Activated CD4-positive, alpha-beta memory T cell treated with anti-CD3 and anti-CD28 coated beads, Interleukin-2, amount 10 ng/mL, durations not matched to agents 7 days and 5 days (primary cell): ENCODE measurements around the gene C1orf216. TPM values are rescaled to one million over a fixed set of nuclear protein-coding genes. Genes with fewer than 3 reads are reported as not detected.

Experiments used
- CTCF ChIA-PET: fragments of 350-600 bp; sonication (Branson Sonifier 250); formaldehyde crosslinking; loops from one replicate; lab custom pipeline; 2021; ENCODE audit warnings: antibody characterized with exemption, inconsistent platforms; lab: Charles Lee
- POLR2A ChIA-PET: fragments of 350-600 bp; sonication (Branson Sonifier 250); formaldehyde crosslinking; loops from one replicate; lab custom pipeline; 2021; ENCODE audit warnings: antibody characterized with exemption; lab: Charles Lee
- DNase-seq: peaks from one replicate; pipeline ENCODE4 v3.0.0-alpha.2; 2020
- H3K27ac Mint-ChIP-seq: one replicate; pipeline ENCODE4 v1.8.0; 2021; ENCODE audit warnings: mild to moderate bottlenecking, mixed read lengths
- H3K27me3 Mint-ChIP-seq: one replicate; pipeline ENCODE4 v1.8.0; 2021; ENCODE audit warnings: mixed read lengths
- H3K36me3 Mint-ChIP-seq: one replicate; pipeline ENCODE4 v1.8.0; 2021; ENCODE audit warnings: low read depth, mixed read lengths
- H3K4me1 Mint-ChIP-seq: one replicate; pipeline ENCODE4 v1.8.0; 2021; ENCODE audit warnings: mixed read lengths
- H3K4me3 Mint-ChIP-seq: one replicate; pipeline ENCODE4 v1.8.0; 2021; ENCODE audit warnings: mild to moderate bottlenecking, mixed read lengths
- H3K9me3 Mint-ChIP-seq: one replicate; pipeline ENCODE4 v1.8.0; 2021; ENCODE audit warnings: mixed read lengths
- total RNA-seq, 2 experiments: library from RNA; stranded (reverse); gene quantifications; one replicate each; pipeline ENCODE4 v1.2.3, GENCODE V29; 2021

Gene C1orf216, protein sequence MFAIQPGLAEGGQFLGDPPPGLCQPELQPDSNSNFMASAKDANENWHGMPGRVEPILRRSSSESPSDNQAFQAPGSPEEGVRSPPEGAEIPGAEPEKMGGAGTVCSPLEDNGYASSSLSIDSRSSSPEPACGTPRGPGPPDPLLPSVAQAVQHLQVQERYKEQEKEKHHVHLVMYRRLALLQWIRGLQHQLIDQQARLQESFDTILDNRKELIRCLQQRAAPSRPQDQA
- total RNA-seq, result 10 to 100 TPM; 12.2 to 13.1 TPM

- peak within 1 kb of the TSS; percentile 78 for H3K27ac Mint-ChIP-seq
- ChIA-PET POLR2A (interaction anchor here (1.7 kb wide), 1 partner anchor 51 kb away, joined by 5 read pairs; the partner anchor contains the start of gene CLSPN), CTCF (interaction anchor here (3.6 to 6.4 kb wide), 2 partner anchors 8 to 147 kb away, joined by 34 to 92 read pairs; partner anchors contain the start of gene TFAP2E)
- no peaks in the 10 kb centered on the region for H3K9me3 Mint-ChIP-seq
- peaks cover 31% of the 10 kb centered on the region for H3K4me1 Mint-ChIP-seq
- H3K4me3 Mint-ChIP-seq, result peak within 1 kb of the TSS; percentile 77
- H3K27me3 Mint-ChIP-seq, result no peaks in the 10 kb centered on the region
- peak; percentile 72 for DNase-seq
- peaks cover 22% of the 10 kb centered on the region for H3K36me3 Mint-ChIP-seq
These were observed at the start of gene C1orf216 for GRCh38 chr1:35718492-35719336. C1orf216 (minus strand) TSS chr1:35718884; CDS start chr1:35716321, 2,563 bp downstream.

DNA sequence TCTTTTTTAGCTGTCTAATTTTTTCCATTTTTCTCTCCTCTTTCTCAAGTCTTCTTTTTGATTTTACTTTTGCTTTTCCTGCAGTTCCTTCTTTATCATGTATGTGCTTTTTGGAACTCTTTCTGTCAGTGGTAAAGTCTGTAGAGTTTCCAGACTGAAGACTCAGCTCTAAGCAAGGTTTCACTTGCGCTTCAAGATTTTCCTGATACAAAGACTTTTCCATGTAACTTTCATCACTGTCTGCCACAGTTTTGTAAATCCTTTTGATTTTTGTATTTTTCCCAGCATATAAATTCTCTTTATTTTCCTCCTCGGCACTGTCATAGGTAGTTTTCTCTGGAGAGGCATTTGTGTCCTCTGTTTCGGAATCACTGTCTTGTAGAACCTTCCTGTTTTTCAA, 45.6 kb upstream of the C1orf216 start:
- ChIA-PET CTCF (no interaction called here), POLR2A (no interaction called here)

GRCh38 chr1:35763201-35763600, 44.5 kb upstream of the C1orf216 start:
- Mint-ChIP-seq H3K4me3 (no peak overlapping the region), H3K27me3 (no peaks in the 10 kb centered on the region), H3K4me1 (peaks cover 41% of the 10 kb centered on the region), H3K9me3 (no peaks in the 10 kb centered on the region), H3K27ac (peak overlapping the region; percentile 4), H3K36me3 (peaks cover 67% of the 10 kb centered on the region)
- CTCF ChIA-PET, result interaction anchor here (0.7 to 1.5 kb wide), 2 partner anchors 36 to 308 kb away, joined by 3 read pairs; no protein-coding TSS in a partner anchor
- POLR2A ChIA-PET, result no interaction called here
- DNase-seq, result no peak

More for the DNA sequence above, 45.6 kb upstream of the C1orf216 start:
- Mint-ChIP-seq H3K4me3 (no peak overlapping the region), H3K9me3 (no peaks in the 10 kb centered on the region), H3K27ac (no peak overlapping the region), H3K4me1 (peaks cover 46% of the 10 kb centered on the region), H3K27me3 (no peaks in the 10 kb centered on the region), H3K36me3 (peaks cover 59% of the 10 kb centered on the region)
- DNase-seq, result no peak

DNA sequence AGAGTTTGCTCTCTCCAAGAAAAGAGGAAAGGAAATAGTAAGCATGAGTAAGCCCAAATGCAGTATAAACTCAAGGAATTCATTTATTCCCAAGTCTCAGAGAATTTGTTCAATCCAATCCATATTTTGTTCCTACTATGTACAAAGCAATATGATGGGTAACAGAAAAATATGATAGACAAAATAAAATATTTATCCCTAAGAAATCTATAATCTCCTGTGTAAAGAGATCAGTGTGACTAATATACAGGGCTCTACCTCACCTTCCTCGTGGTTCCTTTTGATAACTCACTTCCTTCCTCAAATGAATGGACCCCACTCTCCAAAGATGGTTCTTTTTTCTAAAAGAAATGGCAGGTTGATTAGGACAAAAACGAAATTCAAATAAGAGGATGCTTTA, 43.5 kb upstream of the C1orf216 start:
- Mint-ChIP-seq H3K27me3 (no peaks in the 10 kb centered on the region), H3K9me3 (no peaks in the 10 kb centered on the region), H3K4me1 (peaks cover 34% of the 10 kb centered on the region), H3K27ac (no peak overlapping the region), H3K4me3 (no peak overlapping the region), H3K36me3 (peaks cover 67% of the 10 kb centered on the region)
- ChIA-PET POLR2A (no interaction called here), CTCF (interaction anchor here (1.5 kb wide), 1 partner anchor 35 kb away, joined by 3 read pairs; no protein-coding TSS in a partner anchor)
- no peak for DNase-seq

DNA sequence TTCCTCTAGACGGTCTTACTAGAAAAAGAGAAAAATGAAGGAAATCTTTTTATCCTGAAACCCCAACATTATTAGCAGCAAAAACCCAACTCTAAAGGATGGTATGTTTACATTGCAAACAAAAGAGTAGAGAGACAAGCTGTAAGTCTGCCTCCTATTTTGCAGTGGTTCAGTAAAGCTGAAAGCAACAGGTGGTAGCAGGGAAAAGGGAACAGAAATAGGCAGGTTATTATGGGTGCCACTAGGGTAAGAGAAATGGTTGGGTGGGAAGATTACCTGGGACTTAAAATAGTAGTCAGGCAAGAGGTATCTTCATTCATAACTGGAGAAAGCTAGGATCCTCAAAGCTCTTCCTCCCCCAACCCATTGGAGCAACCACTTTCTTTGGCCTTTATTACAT, 37.4 kb upstream of the C1orf216 start:
- POLR2A ChIA-PET, result interaction anchor here (1.5 to 2.7 kb wide), 2 partner anchors 9 to 14 kb away, joined by 5 to 22 read pairs; partner anchors contain the start of gene CLSPN
- H3K27me3 Mint-ChIP-seq, result no peaks in the 10 kb centered on the region
- no peak overlapping the region for H3K4me3 Mint-ChIP-seq
- H3K4me1 Mint-ChIP-seq, result peaks cover 8% of the 10 kb centered on the region
- no peak for DNase-seq
- H3K9me3 Mint-ChIP-seq, result no peaks in the 10 kb centered on the region
- H3K36me3 Mint-ChIP-seq, result peaks cover 59% of the 10 kb centered on the region
- CTCF ChIA-PET, result interaction anchor here (0.5 to 2.9 kb wide), 3 partner anchors 29 to 64 kb away, joined by 3 to 10 read pairs (median 4); no protein-coding TSS in a partner anchor
- no peak overlapping the region for H3K27ac Mint-ChIP-seq

DNA sequence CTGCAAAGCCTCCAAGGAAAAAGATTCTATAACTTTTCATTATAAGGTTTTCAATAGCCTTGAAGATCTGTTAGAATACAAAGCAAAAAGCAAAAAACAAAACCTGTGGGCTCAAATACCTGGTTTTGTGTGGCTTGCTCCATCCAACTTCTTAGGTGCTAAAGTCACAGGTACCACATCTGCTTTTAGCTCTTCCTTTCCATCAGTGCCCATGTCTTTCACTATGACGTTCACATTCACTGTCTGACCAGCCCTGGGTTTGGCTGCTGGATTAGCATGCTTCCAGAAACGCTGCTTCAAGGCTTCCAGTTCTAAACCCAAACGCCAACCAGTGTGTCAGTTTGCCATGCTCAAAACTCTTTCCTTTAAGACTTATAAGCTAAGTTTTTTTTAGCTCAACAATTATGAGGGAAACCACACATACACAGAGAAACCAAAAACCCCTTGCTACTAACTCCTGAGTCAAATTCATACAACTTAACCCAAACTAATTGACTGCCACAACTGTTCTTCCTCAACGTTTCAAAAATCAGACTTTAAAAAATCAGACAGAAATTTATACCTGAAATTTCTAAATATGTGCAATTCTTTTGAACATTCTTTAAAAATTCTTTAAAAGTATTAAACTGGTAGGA, 35.1 kb upstream of the C1orf216 start:
- Mint-ChIP-seq H3K27me3 (no peaks in the 10 kb centered on the region), H3K4me1 (peaks cover 6% of the 10 kb centered on the region), H3K27ac (no peak overlapping the region), H3K36me3 (peaks cover 51% of the 10 kb centered on the region), H3K9me3 (no peaks in the 10 kb centered on the region), H3K4me3 (no peak overlapping the region)
- DNase-seq, result no peak
- ChIA-PET POLR2A (interaction anchor here (1.1 kb wide), 1 partner anchor 16 kb away, joined by 8 read pairs; the partner anchor contains the start of gene CLSPN), CTCF (interaction anchor here (1.1 to 1.3 kb wide), 2 partner anchors 16 to 185 kb away, joined by 3 read pairs; partner anchors contain the start of gene CLSPN)

DNA sequence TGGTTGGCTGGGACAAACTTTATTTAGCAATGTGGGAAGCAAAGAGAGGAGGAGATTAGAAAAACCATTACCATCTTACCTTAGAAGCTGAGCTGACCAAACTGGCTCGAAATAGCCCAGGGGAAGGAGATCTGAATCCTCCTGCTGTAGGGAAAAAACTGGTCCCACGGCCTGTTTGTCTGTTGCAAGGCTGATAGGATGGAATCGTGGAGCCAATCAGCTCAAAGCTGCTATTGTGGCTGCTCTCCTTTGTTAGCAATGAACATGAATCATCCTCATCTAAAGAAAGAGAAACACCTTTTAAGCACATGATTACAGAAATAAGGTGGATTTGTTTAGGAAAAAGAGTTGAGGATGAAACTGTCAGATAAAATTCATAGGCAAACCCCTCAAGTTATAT, 29.6 kb upstream of the C1orf216 start:
- Mint-ChIP-seq H3K36me3 (peaks cover 59% of the 10 kb centered on the region), H3K9me3 (no peaks in the 10 kb centered on the region), H3K4me3 (no peak overlapping the region), H3K27ac (no peak overlapping the region), H3K4me1 (no peaks in the 10 kb centered on the region), H3K27me3 (no peaks in the 10 kb centered on the region)
- POLR2A ChIA-PET, result interaction anchor here (1.5 to 1.6 kb wide), 2 partner anchors 10 to 21 kb away, joined by 4 to 10 read pairs; partner anchors contain the start of gene CLSPN
- DNase-seq, result no peak
- CTCF ChIA-PET, result interaction anchor here (1.5 to 2.3 kb wide), 3 partner anchors 22 to 183 kb away, joined by 3 to 13 read pairs (median 5); no protein-coding TSS in a partner anchor

- H3K4me1 Mint-ChIP-seq, result no peaks in the 10 kb centered on the region
- no peaks in the 10 kb centered on the region for H3K27me3 Mint-ChIP-seq
- CTCF ChIA-PET, result interaction anchor here (1.0 to 1.9 kb wide), 2 partner anchors 18 to 30 kb away, joined by 3 to 5 read pairs; no protein-coding TSS in a partner anchor
- no peak overlapping the region for H3K27ac Mint-ChIP-seq
- no peak for DNase-seq
- no peak overlapping the region for H3K4me3 Mint-ChIP-seq
- H3K36me3 Mint-ChIP-seq, result peaks cover 58% of the 10 kb centered on the region
- H3K9me3 Mint-ChIP-seq, result no peaks in the 10 kb centered on the region
- POLR2A ChIA-PET, result interaction anchor here (0.6 to 2.6 kb wide), 3 partner anchors 24 to 166 kb away, joined by 3 to 11 read pairs (median 4); partner anchors contain the start of gene CLSPN
These were observed 26.5 kb upstream of the C1orf216 start for GRCh38 chr1:35745124-35745730.

DNA sequence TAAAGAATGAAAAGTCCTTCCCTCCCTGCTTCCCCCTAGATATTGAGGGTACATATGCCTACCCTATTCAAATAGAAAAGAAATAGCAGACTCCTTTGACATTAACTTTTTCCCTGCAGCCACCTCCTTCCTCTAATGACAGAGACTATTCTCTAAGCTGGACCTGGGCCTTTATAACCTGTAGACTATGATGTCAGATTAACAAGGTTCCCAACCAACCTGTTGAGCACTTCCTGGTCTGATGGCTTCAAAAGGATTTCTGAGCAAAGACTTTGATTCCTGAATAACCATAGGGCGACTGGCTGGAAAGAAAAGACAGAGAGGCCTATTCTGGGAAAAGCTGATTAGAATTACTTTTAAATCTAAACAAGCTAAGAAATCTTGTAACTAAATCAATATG, 18.4 kb upstream of the C1orf216 start:
- POLR2A ChIA-PET, result interaction anchor here (1.4 kb wide), 1 partner anchor 32 kb away, joined by 4 read pairs; no protein-coding TSS in a partner anchor
- CTCF ChIA-PET, result interaction anchor here (1.8 to 4.1 kb wide), 2 partner anchors 10 to 22 kb away, joined by 6 to 22 read pairs; no protein-coding TSS in a partner anchor
- H3K4me3 Mint-ChIP-seq, result no peak overlapping the region

GRCh38 chr1:35727434-35728040, 8.9 kb upstream of the C1orf216 start:
- ChIA-PET CTCF (interaction anchor here (0.7 to 8.3 kb wide), 28 partner anchors 10 to 646 kb away, joined by 3 to 92 read pairs (median 5); partner anchors contain the start of genes C1orf216, CLSPN and KIAA0319L), POLR2A (interaction anchor here (1.3 to 1.8 kb wide), 3 partner anchors 12 to 159 kb away, joined by 3 to 6 read pairs (median 6); partner anchors contain the start of gene CLSPN)
- Mint-ChIP-seq H3K4me1 (no peaks in the 10 kb centered on the region), H3K9me3 (no peaks in the 10 kb centered on the region), H3K27me3 (no peaks in the 10 kb centered on the region), H3K4me3 (no peak overlapping the region), H3K36me3 (peaks cover 20% of the 10 kb centered on the region), H3K27ac (no peak overlapping the region)
- no peak for DNase-seq

More for the DNA sequence above, 18.4 kb upstream of the C1orf216 start:
- no peaks in the 10 kb centered on the region for H3K9me3 Mint-ChIP-seq
- H3K36me3 Mint-ChIP-seq, result peaks cover 65% of the 10 kb centered on the region
- DNase-seq, result no peak
- no peaks in the 10 kb centered on the region for H3K27me3 Mint-ChIP-seq
- no peak overlapping the region for H3K27ac Mint-ChIP-seq
- H3K4me1 Mint-ChIP-seq, result no peaks in the 10 kb centered on the region
